ENCODE results near the gene DIRAS1. TPM values are rescaled to one million over a fixed set of nuclear protein-coding genes. Genes with fewer than 3 reads are reported as not detected.

The DIRAS1 gene
- total and polyA plus RNA-seq, 2 of the 4 experiments (the other 2 are of a cell fraction) = 1.4 to 10.3 TPM

GRCh38 chr19:2755811-2756210 is 34.6 kb upstream of the DIRAS1 start:
- BruUV-seq (replicated peaks) = no TSS peak
- POLR2A ChIA-PET (ENCODE audit: unreplicated experiment) = no interaction called here
- WGBS, 2 experiments (ENCODE audit: extremely low coverage in 2 of 2, insufficient read length in 1 of 2) = 97% methylated on average over 6 of the region's 16 CpGs; no CpG with 5 or more reads in 1 of the 2 experiments
- no peak for DNase-seq
- Histone ChIP-seq H3K18ac (ENCODE audit: low read depth, low read length) (no peak overlapping the region), H3K79me1 (ENCODE audit: low read depth in 1 of 2, low read length in 2 of 2) (peaks cover 0 to 13% of the 10 kb centered on the region in 2 experiments; a peak in 3 of 4 replicates), H2BK20ac (ENCODE audit: low read depth, low read length) (no peak overlapping the region), H3K23ac (ENCODE audit: low read depth, low read length) (no peak overlapping the region), H3K4me1 (ENCODE audit: control insufficient read depth, insufficient read depth, low read length) (no peaks in the 10 kb centered on the region), H3K56ac (ENCODE audit: extremely low read depth, insufficient read depth, low read length) (no peak overlapping the region), H3K14ac (replicated peaks; ENCODE audit: low read depth, low read length) (no peak overlapping the region), H2AFZ (replicated peaks; ENCODE audit: low read length, poor library complexity) (no peak overlapping the region), H4K91ac (ENCODE audit: insufficient read depth, low read depth, low read length) (no peak overlapping the region), H3K4me3 (ENCODE audit: insufficient read depth, low read depth, low read length) (no peak overlapping the region), H3K4me2 (ENCODE audit: low read depth, low read length) (no peak overlapping the region), H3K27ac (ENCODE audit: insufficient read depth, low read length) (no peak overlapping the region), H4K5ac (ENCODE audit: low read depth, low read length) (no peak overlapping the region), H3K27me3 (ENCODE audit: control insufficient read depth, insufficient read depth, low read length) (no peaks in the 10 kb centered on the region), H2BK120ac (ENCODE audit: low read depth, low read length) (no peak overlapping the region), H3K9me1 (ENCODE audit: insufficient read depth, low read length) (no peaks in the 10 kb centered on the region; the same call in 1 of the 2 replicates), H2AK9ac (replicated peaks; ENCODE audit: low read depth, low read length, poor library complexity) (no peak overlapping the region), H2BK5ac (ENCODE audit: low read depth, low read length, poor library complexity, severe bottlenecking) (no peak overlapping the region), H3K4ac (ENCODE audit: low read depth, low read length) (no peak overlapping the region), H3K9ac (ENCODE audit: low read depth, low read length) (no peak overlapping the region), H3K9me3 (ENCODE audit: control insufficient read depth, insufficient read depth, low read length) (no peaks in the 10 kb centered on the region), H2AK5ac (ENCODE audit: low read depth, low read length) (no peak overlapping the region), H3K36me3 (ENCODE audit: control insufficient read depth, insufficient read depth, low read length) (peaks cover 53% of the 10 kb centered on the region), H4K20me1 (ENCODE audit: insufficient read depth, low read length) (no peaks in the 10 kb centered on the region; the same call in 1 of the 2 replicates), H4K8ac (ENCODE audit: low read depth in 2 of 2, low read length in 2 of 2) (no peak overlapping the region), H2BK15ac (ENCODE audit: low read depth, low read length) (no peak overlapping the region)
- no peak for ATAC-seq (ENCODE audit: low read depth)
- dilution Hi-C loops (cut with HindIII; ENCODE audit: low sequenced_read_pairs, unreplicated experiment) (no loop called here), intact Hi-C loops (cut with micrococcal nuclease) (no loop called here), in situ Hi-C loops (cut with MboI; ENCODE audit: low sequenced_read_pairs) (no loop called here)
- TF ChIP-seq CEBPB (IDR thresholded peaks at IDR 0.05; ENCODE audit: low read depth, low read length) (no peak), SMC3 (IDR thresholded peaks at IDR 0.05; ENCODE audit: low read depth, low read length) (no peak), USF2 (IDR thresholded peaks at IDR 0.05; ENCODE audit: low read depth, low read length) (no peak), MAZ (IDR thresholded peaks at IDR 0.05; ENCODE audit: borderline replicate concordance, low read depth, low read length) (no peak), MAFK (IDR thresholded peaks at IDR 0.05; ENCODE audit: low read depth, low read length) (no peak), RCOR1 (IDR thresholded peaks at IDR 0.05; ENCODE audit: insufficient replicate concordance, low read length) (no peak), NFE2L2 (IDR thresholded peaks at IDR 0.05; ENCODE audit: low read depth, low read length) (no peak), MXI1 (IDR thresholded peaks at IDR 0.05; ENCODE audit: borderline replicate concordance, low read depth, low read length) (no peak), FOS (IDR thresholded peaks at IDR 0.05; ENCODE audit: low read depth, low read length) (no peak), CHD1 (IDR thresholded peaks at IDR 0.05; ENCODE audit: low read depth, low read length) (no peak), RAD21 (IDR thresholded peaks at IDR 0.05; ENCODE audit: low read length) (no peak), POLR2A (IDR thresholded peaks at IDR 0.05; ENCODE audit: low read depth, low read length) (no peak), BHLHE40 (IDR thresholded peaks at IDR 0.05; ENCODE audit: low read depth, low read length) (no peak), RFX5 (IDR thresholded peaks at IDR 0.05; ENCODE audit: low read depth, low read length) (no peak)
- TF ChIP-seq, protein P1, sequence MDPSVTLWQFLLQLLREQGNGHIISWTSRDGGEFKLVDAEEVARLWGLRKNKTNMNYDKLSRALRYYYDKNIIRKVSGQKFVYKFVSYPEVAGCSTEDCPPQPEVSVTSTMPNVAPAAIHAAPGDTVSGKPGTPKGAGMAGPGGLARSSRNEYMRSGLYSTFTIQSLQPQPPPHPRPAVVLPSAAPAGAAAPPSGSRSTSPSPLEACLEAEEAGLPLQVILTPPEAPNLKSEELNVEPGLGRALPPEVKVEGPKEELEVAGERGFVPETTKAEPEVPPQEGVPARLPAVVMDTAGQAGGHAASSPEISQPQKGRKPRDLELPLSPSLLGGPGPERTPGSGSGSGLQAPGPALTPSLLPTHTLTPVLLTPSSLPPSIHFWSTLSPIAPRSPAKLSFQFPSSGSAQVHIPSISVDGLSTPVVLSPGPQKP (IDR thresholded peaks at IDR 0.05; ENCODE audit: borderline replicate concordance, low read depth, low read length) = no peak
- TF ChIP-seq, protein P2, sequence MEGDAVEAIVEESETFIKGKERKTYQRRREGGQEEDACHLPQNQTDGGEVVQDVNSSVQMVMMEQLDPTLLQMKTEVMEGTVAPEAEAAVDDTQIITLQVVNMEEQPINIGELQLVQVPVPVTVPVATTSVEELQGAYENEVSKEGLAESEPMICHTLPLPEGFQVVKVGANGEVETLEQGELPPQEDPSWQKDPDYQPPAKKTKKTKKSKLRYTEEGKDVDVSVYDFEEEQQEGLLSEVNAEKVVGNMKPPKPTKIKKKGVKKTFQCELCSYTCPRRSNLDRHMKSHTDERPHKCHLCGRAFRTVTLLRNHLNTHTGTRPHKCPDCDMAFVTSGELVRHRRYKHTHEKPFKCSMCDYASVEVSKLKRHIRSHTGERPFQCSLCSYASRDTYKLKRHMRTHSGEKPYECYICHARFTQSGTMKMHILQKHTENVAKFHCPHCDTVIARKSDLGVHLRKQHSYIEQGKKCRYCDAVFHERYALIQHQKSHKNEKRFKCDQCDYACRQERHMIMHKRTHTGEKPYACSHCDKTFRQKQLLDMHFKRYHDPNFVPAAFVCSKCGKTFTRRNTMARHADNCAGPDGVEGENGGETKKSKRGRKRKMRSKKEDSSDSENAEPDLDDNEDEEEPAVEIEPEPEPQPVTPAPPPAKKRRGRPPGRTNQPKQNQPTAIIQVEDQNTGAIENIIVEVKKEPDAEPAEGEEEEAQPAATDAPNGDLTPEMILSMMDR (conservative IDR thresholded peaks at IDR 0.05; ENCODE audit: low read depth, low read length) = no peak
- CTCF ChIA-PET = no interaction called here
